ENCODE results near the gene MPO.

MPO gene

DNA sequence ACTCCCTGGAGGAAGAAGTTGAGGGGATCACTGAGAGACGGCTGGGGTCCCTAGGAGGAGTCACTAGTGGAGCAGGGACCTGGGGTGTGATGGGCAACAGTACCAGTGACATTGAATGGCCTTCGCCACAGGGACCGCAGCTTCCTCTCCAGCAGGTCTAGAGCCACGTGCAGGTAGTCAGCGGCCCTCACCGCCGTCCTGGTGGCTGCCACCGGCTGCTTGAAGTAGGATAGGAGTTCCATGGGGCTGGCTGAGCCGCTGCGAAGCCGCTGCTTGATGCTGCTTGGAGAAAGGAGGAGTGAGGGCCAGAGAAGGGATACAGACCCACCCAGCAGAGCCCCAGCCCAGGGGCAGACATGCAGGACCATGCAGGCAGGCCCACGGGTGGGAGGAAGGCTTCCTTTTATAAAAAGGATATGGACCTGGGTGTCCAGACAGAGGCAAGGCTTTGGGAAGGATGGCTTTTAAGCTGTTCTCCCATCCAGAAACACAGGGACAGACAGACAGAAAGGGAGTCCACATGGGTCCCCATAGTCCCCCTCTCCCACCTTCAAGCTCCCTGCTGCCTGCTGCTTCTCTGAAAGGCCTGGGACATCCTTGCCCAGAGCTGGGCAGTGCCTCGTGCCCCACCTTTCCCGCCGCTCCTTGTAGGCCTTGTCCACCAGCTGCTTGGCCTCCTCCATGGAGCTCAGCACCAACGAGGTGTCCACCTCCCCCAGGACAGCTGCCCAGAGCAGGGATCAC lies 827 bp downstream of the MPO start:
- no peak for DNase-seq (ENCODE audit: low read depth in 2 of 2)

GRCh38 chr17:58279016-58279711 lies 1.6 kb downstream of the MPO start:
- DNase-seq (ENCODE audit: low read depth in 2 of 2): no peak

- no peak for DNase-seq (ENCODE audit: low read depth in 2 of 2)
These were observed 2.1 kb downstream of the MPO start for GRCh38 chr17:58278661-58279015.

DNA sequence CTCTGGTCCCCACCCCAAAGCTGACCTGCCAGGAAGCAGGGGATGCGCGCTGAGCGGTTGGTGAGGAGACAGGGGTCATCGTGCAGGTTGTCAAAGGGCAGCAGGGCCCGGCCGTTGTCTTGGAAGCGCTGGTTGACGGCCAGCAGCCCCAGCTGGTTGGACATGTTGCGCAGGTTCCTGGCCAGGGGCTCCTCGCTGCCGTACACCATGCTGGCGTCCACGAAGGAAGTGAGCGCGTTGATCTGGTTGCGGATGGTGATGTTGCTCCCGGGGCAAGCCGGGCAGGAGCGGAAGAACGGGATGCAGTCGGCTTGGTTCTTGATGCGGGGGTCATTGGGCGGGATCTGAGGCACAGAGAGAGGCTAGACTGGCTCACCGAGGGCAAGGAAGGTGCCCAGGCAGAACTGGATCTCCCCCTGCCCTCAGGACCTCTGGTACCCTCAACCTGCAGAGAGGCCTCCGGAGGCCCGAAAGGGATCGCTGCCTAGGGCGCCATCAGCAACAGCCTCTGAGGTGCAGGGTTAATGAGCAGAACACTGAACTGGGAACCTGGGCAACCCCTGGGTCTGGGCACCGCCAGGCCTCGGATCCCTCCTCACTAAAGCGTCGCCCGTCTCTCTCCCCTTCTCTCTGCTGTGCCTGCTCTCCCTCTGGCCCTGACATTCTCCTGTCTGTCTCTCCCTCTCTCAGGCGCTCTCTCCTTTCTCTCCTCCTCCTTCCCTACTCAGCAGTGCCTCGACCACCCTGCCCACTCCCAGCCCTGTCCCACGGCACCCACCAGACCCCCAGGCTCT lies 2.7 kb downstream of the MPO start:
- DNase-seq (ENCODE audit: low read depth in 2 of 2): no peak

DNA sequence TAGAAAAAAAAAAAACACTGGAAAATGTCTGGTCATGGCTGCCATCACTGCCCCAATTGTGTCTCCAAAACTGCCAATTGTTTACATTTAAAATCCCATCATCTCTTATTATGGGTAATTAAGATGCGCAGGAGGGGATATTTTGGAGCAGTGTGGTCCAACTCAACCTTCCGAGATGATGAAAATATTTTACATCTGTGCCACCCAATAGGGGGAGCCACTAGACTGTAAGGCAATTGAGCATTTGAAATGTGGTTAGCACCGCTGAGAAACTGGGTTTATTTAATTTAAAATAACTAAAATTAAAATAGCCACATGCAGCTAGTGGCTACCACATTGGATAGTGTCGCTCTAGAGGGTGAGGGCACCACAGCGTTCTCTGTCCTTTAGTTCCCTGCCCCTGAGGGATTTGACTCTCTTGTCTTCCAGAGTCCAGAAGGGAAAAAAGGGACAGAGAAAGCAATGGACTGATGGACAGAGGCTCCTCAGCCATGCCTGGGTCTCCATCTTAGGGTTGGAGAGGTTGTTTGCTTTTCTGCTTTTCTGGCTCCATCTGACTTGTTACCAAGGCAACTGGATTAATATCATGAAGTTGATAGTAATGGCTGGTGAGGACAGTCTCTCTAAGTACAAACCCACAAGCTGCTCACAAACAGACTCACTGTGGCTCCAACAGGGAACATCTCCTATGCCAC lies 3.5 kb downstream of the MPO start:
- DNase-seq (ENCODE audit: low read depth in 2 of 2): no peak

GRCh38 chr17:58276423-58276822 lies 4.3 kb downstream of the MPO start:
- no peak for DNase-seq (ENCODE audit: low read depth in 2 of 2)

DNA sequence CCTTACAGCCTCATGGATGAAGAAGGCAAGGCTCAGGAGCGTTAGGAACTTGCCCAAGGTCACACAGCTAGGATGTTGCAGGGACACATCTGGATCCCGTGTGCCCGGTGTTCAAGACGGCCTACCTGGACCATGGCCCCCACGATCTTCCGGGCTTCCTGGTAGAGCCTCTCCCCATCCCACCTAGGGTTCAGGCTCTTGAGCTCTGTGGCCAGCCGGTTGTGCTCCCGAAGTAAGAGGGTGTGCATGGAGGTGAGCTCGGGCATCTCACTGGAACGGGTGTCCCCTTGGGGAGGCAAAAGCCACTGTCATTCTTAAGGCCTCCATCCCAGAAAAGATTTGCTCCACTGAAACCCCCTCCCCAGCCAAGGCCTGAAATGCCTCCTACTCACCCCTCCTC lies 5.3 kb downstream of the MPO start:
- DNase-seq (ENCODE audit: low read depth in 2 of 2): no peak

DNA sequence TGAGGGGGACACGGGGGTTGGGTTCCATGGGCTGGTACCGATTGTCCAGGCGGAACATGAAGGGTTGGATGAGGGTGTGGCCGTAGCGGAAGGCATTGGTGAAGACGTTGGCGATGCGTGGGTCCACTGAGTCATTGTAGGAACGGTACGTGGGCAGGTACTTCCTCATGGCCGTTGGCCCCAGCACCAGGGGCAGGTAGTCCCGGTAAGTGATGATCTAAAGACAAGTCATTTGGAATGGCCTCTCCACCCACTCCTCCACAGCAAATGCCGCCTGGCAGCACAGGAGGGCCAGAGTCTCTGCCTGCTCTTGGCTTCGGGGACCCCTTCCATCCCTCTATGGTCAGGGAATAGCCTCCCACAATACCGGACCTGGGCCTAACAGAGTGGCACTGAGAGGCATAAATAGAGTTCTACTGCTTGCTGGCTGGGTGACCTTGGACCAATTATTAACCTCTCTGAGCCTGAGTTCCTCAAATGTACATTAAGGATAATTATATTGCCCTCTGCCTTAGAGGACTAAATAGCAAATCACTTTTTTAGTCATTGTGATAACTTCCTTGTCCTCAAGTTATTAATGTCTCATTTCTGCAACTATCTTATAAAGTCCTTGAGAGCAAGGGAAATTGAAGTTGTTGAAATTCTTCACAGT lies 7.2 kb downstream of the MPO start:
- DNase-seq (ENCODE audit: low read depth in 2 of 2): no peak

DNA sequence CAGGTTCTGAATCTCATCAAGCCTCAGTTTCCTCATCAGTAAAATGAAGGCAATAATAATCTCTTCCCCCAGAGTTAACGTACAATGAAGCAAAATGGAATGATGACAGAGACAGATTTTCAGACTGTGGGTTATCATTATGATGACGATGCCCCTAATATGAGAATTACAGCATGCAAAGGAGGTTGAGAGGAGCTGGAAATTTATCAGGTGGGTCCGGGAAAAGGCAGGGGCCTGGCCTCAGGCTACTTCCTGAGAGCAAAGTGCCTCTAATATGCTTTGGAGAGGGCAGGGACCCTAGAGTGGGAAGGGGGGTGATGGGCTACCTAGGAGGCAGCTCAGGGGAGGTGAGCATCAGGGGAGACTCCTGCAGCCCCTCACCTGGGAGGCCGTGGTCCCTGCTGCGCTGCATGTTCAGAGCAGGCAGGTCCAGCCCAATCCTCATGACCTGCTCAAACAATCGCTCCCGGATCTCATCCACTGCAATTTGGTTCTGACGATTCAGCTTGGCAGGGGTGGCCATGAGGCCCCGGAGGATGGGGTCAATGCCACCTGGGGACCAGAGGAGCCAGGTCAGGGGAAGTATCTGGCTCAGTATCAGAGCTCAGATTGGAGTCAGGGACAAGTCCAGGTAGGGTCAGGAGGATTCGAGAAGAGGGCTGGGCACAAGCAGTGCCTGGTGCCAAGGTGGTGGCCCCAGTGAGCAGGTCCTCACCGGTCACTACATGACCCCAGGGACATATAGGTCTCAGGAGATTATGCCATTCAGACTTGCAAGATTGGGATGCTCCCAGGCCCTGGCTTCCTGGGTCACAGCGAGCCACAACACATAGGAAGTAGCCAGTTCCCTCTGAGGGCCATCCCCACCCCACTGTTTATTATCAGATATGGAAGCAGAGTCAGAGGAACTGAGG lies 8.1 kb downstream of the MPO start:
- DNase-seq (ENCODE audit: low read depth in 2 of 2): no peak

DNA sequence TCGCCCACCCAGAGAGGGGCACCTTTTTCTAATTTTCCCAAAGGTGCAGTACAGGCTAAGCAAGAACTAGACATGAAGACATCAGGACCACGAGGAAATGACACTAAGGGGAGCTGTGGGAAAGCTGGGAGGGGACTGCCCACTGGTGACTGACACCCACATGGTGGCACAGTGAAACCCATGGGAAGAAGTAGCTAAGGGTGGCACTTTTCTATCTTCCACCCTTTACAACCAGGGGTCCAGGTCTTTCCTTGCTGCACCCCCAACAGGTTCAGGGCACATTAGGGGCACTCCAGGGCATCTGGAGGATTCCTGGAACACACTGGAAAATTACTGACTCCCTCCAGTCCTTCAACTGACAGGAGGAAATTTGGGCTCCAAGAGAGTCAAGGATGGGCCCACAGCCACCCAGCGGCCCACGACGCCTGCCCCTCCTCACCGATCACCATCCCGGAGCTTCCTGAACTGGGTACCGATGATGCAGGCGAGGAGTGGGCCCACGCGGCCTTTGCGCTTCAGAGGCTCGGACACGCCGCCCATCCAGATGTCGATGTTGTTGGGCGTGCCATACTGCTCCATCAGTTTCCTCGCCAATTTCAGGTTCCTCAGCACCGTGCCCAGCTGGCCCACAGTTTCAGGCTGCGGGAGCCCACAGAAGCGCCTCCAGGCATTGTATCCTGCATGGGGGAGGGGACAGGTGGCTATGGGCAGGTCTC lies 9.4 kb downstream of the MPO start:
- no peak for DNase-seq (ENCODE audit: low read depth in 2 of 2)

DNA sequence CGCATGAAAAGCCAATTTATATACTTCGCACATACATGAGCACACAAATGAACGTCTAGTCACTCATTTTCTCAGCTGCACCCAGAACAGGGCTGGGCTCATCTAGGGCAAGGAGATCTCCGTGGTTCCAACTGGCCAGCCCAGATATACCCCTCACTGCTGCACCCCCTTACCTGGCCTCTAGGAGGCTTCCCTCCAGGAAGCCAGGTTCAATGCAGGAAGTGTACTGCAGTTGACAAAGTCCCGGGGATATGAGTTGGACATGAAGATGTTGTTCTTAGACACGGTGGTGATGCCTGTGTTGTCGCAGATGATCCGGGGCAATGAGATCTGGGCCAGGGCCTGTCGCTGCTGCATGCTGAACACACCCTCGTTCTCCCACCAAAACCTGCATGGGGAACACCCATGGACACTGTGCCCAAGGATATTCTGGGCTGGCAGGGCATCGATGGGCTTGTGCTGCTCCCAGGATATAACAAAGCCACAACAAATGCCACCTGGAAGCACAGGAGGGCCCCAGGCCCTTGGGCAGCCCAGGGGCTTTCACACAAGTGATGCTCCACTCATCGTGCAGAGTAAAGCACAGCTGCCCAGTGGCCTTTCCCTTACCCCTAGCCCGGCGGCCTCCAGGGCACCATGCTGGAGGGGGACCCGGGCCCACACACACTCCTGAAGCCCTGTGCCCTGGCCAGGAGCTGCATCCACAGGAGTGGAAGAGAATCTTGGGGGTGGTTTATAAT lies 10.1 kb downstream of the MPO start:
- DNase-seq (ENCODE audit: low read depth in 2 of 2): no peak

- no peak for DNase-seq (ENCODE audit: low read depth in 2 of 2)
These were observed 11.0 kb downstream of the MPO start for GRCh38 chr17:58269557-58270291.

DNA sequence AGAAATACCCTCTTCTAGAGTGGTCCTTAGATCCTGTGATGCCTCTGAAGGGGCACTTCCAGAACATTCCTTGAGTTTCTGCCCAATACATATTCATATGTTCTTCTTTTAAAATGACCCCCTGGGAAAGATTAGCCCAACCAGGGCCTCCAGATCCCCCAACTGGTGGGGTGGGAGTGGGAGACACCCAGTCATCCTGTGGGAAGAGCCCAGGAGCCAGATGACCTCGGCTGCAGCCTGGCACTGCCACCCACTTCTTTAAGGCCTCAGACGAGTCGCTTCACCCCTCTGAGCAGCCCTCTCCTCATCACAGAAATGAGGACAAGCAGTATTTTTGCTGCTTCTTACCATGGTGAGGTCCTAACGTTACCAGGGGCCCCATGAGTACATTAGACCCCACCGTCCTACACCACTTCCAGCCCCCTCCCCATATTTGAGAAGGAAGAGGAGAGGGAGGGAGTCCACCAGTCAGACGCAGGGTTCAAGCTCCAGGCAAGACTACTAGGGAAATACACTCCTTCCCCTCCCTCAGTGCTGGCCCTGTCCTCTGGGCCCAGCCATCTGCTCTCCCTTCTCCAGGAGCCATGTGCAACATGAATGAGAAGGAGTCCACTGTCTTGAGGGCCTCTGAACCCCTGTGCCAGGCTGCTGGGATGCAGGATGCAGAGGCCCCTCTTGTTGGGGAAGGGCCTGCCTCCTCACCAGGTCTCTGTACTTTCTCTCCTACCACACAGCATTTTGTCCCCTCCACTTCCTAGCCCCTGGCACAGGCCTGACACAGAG lies 11.8 kb downstream of the MPO start:
- no peak for DNase-seq (ENCODE audit: low read depth in 2 of 2)

DNA sequence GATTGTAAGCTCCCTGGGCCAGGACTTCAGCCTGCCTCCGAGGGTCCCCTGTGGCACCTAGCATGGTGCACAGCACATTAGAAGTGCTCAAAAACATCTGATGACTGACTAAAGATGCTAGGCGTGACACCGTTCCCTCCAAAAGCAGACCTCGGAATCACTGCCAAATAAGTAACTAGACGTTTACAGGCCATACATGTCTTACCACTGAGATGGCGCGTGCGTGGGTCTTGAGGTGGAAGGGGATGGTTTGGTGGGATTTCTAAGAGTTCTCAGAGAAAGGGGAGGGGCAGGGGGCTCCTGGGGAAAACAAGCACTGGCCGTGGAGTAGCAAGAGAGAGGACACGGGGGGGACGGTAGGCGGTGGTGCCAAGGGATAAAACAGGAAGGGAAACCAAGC lies 12.4 kb downstream of the MPO start:
- no peak for DNase-seq (ENCODE audit: low read depth in 2 of 2)

GRCh38 chr17:58267347-58268324 lies 13.1 kb downstream of the MPO start:
- no peak for DNase-seq (ENCODE audit: low read depth in 2 of 2)
